SK-N-MC (cell line): Measurements from ENCODE around the gene CD300LF.

Experiments used
- EZH2 ChIP-seq: fragments of 200-600 bp; sonication (generic); IDR thresholded peaks from one replicate; pipeline ENCODE4 v1.6.1; 2017; ENCODE audit warnings: antibody characterized with exemption
- POLR2AphosphoS5 ChIP-seq: IDR thresholded peaks from 2 replicates; pipeline ENCODE4 v1.6.1; 2012; ENCODE audit warnings: mild to moderate bottlenecking, low read depth, low read length, borderline replicate concordance

GRCh38 chr17:74682471-74683190 is 30.1 kb downstream of the CD300LF start:
- TF ChIP-seq POLR2AphosphoS5 (no peak), EZH2 (no peak)
